ENCODE data around the gene TMA7B. TPM values are rescaled to one million over a fixed set of nuclear protein-coding genes. Genes with fewer than 3 reads are reported as not detected.

TMA7B gene
- total RNA-seq, 1 donor from 2014 or later: 0.24 TPM

DNA sequence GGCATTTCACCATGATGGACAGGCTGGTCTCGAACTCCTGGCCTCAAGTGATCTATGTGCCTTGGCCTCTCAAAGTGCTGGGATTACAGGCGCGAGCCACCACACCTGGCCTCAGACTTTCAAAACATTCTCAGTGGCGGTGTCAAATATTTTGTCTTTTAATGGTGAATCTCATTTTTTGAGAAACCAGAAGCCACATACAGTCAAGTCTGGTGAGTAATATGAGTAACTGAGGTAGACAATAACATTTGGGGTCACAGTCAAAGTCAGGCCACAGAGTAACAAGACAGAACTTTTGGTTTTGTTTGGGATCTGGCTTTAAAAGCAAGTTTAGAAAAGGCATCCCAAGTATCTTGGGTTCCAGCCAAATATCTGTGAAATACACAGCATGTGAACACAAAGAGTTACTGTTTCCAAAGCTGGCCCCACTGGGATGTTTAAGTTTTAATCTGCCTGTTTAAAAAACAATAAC, 5.6 kb upstream of the TMA7B start:
- no peak for ATAC-seq

DNA sequence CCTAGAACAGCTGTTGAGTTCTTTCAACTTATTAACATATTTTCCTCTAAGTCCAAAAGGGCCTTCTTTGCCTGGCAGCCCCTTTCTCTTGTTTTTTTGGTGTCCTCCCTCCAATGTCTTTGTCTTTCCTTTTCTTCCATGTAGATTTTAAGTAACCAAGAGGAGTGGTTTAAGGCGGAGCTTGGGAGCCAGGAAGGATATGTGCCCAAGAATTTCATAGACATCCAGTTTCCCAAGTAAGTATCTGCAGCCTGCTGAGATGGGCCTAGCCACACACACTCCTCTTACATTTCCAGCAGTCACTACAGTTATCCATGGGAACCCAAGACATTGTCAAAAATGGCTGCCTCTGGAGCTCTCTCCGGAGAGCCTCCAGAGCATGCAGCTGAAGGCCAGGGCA, 4.5 kb upstream of the TMA7B start:
- ATAC-seq: no peak

DNA sequence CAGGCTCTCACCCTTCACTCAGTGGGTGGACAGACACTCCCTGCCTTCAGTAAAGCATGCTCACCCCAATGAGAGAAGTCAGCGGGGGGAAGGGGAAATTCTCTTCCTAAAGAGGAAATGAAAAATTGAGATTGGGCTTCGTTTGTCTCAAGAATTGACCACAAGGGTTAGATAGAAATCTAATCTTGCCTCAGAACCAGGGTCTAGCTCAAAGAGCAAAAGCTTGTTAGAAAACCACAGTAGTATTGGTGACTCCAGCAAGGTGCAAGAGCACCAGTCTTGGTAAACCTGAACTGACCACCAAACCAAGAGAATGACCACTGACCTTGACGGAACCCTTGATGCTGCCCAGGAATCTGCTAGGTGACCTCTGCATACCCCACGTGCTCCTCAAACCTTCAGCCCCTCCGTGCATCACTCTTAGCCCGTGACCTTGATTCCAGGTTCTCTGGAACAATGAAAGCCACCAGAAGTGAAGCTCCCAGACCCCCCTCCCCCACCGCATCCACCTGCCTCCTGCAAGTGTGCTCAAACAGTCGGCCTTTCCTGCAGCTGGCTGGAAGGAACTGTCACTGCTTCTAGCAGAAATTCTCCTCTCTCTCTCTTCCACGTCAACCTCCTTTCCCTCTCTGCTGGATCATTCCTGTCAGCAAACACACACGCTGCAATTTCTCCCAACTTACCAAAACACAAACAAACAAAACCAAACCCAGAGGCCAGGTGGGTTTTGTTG, 3.1 kb upstream of the TMA7B start:
- no peak for ATAC-seq

DNA sequence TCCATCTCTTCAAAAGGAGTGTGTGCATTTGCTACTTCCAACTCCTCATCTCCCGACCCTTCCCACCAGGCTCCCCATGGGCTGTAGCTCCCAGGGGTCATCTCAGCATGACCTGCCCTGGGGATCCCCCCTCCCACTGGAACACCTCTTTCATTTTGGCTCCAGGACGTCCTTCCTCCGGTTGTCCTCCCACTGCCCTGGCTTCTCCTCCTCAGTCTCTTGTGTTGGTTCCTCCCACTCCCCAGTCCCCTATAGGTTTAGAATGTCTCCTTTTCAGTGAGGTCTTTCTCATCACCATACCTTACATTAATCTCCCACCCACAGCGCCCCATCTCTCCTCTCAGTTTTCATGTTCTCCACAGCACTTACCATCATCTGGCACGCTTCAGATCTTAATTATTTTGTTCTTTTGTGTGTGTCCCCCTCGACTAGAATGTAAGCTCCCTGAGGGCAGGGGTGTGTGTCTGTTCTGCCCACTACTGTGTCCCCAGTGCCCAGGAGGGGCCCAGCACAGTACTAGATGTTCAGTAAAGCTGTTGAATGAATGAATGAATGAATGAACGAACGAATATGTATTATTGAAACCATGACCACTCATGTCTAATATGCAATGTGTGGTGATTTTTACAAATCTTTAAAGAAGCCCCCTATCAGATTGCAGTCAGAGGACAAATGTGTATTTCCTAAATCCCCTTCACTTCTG, 2.0 kb upstream of the TMA7B start:
- no peak for ATAC-seq

DNA sequence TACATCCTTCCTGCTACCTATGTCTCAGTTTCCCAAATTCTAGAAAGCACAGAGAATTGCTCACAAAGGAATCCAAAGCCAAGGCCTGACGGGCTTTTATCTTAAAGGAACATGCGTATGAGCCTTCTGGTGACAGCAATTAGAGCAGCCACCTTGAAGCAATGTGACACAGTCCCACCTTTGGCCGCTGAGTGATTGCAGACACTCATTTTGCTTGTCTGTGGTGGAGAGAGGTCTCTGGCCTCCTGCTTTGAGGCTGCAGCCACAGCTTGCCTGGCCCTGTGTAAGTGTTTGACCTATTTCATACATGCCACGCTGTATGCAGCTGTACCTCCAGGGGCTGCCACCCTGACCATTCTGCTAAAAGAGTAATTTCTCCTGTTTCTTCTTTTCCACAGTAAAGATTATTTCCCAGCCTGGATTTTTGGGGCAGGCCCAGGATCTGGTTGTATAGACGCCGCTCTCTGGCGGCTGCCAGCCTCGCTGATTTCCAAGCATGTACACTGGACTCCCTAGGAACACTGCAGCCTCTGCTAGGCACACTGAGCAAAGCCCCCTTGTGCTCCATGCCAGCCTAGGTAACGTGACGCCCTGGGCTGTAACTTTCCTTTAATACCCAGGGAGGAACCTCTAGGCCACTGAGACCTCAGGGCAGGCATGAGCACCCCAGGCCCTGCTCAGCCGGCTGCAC, 1.1 kb upstream of the TMA7B start:
- ATAC-seq: no peak

DNA sequence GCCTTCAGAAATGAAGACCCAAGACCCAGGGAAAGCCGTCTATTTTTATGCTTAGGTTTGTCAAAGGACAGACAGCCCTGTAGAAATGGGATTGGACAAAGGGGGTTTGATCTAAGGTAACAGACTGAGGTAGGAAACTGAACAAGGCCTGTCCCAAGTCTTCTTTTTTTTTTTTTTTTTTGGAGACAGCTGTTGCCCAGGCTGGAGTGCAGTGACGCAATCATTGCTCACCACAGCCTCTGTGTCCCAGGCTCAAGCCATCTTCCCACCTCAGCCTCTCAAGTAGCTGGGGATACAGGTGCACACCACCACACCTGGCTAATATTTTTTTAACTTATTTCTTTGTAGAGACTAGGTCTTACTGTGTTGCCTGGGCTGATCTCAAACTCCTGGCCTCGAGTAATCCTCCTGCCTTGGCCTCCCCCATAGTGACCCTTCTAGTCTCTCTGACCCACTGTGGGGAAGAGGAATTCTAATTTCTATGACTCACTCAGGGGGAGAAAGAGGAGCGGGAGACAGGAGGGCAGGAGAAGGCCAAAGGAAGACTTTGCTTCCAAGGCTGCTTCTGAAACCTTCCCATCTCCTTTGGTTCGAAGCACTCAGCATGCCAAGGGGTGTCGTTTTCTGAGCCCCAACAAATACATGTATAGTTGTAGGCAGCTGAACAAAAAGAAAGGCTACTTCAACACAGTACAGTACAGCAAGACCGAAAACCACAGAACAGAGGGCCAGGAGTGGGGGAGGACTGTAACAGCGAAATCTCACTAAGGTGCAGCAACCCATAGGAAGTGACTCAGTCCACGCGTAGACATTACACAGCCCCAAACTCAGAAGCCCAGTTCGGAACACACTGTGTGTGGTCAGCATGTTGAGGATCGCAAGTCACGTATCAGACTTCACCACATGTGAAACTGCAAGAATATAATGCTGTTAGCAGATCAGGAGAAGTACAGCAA, 872 bp downstream of the TMA7B start:
- peak; percentile 32 for ATAC-seq

DNA sequence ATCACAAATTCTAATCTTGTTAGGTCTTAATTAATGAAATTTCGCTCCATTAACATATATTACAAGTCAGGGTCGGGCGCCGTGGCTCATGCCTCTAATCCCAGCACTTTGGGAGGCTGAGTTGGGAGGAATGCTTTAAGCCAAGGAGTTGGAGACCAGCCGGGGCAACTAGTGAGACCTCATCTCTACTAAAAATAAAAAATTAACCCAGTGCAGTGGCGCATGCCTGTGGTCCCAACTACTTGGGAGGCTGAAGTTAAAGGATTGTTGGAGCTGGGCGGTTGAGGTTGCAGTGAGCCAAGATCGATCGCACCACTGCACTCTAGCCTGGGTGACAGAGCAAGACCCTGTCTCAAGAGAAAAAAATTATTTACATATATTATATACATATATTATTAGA, 1.9 kb downstream of the TMA7B start:
- ATAC-seq: no peak

DNA sequence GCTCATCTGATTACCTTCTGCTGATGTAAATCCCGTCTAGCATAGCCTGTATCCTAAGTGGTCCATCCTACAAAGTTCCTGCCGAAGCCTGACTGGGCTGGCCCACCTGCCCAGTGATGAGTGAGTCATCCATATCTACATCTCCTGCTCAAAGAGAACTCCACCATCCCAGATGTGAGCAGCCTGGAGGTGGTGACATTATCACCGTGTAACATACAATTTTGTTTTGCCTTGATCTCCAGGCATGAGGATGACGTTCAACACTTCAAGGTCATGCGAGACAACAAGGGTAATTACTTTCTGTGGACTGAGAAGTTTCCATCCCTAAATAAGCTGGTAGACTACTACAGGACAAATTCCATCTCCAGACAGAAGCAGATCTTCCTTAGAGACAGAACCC, 5.6 kb downstream of the TMA7B start:
- no peak for ATAC-seq

DNA sequence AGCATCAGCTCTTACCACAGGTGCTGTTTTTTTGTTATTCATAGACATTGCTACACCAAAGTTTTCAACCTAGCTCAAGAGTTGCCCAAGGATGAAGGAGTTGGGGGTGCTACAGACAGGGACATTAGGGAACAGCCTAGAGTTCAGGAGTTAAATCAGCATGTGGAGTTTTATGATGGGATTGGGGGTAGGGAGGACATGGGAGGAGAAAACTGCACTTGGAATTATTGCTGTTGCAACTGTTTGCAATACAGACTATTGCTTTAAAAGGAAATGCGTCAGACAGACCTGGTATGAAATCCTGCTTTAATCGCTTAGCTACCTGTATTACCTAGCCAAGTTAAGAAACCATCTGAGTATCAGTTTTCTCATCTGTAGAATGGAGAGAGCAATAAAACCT, 6.3 kb downstream of the TMA7B start:
- peak; percentile 14 for ATAC-seq

DNA sequence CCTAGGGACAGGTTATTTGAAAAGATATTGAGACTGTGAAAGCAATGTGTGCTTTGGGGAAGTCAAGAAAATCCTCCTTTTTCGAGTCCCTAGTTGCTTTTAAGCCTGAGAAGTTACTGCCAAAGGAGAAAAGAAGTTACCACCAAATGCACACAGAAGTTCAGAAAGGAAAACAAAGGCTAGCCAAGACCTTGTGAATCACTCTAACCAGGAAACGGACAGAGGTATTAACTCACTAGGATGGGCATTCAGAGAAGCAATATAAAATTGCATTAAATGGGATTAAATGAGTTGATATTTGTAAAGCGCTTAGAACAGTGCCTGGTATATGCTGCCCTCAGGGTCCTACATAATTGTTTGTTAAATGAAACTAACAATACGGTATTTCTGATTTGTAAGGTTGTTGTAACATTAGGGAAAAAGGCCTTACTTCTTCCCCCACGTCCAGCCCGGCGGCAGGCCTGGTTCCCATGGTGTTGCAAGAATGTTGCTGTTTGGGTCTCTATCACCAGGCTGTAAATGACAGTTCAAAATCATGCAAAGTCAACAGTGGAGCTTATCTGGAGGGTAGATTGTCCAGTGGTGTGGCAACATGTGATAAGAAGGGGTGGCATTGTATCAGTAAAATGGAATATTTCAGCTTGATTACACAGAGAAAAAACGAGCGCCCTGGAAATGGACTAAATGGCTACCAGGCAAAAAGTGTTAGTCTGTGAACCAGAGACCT, 7.1 kb downstream of the TMA7B start:
- ATAC-seq: peak; percentile 80

DNA sequence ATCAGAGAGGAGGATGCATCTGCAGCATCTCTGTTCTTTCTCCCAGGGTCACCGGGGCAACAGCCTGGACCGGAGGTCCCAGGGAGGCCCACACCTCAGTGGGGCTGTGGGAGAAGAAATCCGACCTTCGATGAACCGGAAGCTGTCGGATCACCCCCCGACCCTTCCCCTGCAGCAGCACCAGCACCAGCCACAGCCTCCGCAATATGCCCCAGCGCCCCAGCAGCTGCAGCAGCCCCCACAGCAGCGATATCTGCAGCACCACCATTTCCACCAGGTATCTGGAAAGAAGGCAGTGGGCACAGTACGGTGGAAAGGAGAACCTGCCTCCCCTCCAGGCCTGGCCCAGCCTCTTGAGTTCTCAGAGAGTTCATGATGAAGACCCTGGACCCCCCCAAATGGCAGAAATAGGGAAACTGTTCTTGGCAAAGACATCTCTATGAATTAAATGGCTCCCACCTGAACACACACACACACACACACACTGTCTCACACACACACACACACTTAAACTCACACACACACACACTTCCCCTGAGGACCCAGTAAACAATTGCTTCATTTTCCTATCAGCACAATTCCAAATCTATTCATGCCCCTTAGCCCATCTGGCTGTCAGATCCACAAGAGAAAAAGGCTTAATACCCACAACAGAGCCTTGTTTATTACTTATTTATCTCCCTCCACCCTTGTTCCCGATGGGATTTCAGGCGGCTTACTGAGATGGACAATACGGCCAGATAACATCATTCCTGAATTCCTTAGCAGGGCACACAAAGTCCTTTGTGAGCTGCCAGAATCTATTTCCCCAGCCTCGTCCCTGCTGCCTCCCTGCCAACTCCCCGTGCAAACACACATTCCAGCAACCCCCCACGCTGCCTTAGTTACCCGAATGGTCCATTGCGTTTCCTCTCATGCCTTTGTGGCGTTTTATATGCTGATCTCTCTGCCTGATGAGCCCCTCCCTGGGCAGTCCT, 8.1 kb downstream of the TMA7B start:
- ATAC-seq: no peak

DNA sequence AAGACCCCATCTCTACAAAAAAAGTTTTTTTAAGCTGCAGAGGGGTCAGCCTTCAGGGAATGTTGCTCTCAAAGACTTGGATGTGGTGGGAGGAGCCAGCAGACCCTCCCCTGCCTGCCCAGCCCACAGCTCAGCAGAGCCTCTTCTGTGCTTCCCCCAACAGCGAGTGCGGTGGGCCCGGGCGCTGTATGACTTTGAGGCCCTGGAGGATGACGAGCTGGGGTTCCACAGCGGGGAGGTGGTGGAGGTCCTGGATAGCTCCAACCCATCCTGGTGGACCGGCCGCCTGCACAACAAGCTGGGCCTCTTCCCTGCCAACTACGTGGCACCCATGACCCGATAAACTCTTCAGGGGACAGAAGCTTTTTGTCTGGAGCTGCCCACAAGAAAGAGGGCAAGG, 10.5 kb downstream of the TMA7B start:
- no peak for ATAC-seq

DNA sequence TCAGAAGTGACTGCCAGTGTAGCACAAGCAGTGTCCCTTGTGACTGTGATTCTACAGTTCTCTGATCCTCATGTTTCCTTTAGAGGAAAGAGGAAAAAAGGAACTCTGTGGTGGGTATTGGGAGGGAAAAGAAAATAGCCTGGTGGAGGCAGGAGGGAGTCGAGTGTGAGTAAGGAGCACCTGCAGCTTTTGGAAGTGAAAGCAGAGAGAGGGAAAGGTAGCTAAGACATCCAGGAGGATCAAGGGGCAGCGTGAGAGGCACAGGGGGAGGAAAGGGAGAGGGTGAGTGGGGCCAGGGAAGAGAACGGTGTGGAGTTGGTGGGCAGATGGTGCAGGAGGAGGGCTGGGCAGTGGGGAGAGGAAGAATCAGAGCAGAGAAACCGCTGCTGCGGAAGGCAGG, 12.4 kb downstream of the TMA7B start:
- ATAC-seq: no peak

DNA sequence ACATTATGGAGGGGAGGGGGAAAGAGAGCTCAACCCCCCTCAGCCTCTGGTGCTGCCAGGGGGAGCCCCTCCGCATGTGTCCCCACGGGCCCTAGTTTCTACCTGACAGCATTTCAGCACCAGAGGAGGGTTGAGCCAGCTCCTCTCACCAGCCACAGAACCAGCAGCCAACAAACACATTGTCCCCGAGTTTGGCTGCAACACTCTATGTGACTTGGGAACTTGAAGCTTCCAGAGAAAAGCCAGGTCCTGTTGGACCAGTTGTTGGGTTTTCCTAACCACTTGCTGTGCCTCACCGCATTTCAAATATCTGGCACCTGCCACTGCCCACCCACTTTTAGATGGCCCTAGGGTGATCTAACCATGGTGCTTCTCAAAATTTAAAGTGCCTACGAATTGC, 13.5 kb downstream of the TMA7B start:
- ATAC-seq: no peak

DNA sequence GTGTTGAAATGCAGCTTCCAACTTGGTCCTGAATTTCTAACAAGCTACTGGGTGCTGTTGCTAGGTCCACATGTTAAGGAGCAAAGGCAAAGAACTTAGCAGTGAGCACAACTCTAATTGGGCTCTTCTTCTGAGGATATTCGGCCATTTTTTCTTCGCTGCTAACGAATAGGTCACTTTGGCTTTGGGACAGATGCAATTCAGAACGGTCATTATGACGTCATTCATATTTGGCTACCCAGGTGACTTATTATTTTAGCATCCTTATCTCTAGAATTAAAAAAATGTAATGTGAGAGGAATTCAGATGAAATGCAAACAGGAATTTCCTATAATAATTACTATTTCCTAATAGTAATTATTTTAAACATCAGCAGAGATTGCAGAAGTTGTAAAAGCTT, 13.9 kb downstream of the TMA7B start:
- no peak for ATAC-seq

DNA sequence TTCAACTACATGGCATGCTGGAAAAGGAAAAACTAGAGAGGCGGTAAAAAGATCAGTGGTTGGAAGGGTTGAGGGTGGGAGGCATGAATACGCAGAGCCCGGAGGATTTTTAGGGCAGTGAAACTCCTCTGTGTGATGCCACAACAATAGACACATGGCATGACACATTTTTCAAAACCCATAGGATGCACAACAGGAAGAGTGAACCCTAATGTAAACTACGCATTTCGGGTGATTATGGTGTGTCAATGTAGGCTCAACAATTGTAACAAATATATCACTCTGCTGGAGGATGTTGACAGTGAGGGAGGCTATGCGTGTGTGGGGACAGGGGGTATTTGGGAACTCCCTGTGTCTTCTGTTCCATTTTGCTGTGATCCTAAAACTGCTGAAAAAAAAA, 18.9 kb downstream of the TMA7B start:
- no peak for ATAC-seq

DNA sequence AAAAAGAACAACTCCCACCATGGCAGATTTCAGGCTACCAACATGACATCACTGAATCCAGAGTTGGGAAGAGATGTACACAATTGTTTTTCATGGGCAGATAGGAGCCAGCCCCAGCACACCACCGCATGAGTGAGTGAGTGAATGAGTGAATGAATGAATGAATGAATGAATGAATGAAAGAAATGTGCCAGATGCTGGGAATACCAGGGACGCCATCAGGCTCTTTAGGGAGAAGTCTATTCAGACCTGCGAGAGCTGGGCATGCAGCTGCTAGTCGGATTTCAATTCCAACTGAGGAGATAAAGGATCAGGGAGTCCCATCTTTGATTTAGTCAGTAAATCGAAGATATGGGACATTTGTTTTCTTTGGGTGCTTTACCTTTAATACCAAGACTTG, 19.3 kb downstream of the TMA7B start:
- ATAC-seq: no peak

DNA sequence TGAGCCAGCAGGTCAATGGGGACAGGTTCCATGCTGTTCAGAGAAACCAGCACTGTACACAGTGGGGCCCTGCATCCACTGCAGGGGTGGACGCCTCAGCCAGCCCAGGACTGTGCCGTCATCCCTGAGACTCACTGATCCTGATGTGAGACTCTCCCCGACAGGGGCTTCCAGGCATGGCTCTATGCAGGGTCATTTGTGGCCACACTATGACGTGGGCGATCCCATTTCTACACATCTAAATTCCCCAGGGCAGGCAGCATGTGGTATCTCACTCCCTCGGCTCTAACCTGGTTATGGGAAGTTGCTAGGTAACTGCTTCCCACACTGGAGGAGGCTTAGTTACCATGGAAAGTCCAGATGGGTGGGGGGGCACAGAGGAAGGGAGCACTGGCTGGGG, 20.4 kb downstream of the TMA7B start:
- ATAC-seq: no peak

DNA sequence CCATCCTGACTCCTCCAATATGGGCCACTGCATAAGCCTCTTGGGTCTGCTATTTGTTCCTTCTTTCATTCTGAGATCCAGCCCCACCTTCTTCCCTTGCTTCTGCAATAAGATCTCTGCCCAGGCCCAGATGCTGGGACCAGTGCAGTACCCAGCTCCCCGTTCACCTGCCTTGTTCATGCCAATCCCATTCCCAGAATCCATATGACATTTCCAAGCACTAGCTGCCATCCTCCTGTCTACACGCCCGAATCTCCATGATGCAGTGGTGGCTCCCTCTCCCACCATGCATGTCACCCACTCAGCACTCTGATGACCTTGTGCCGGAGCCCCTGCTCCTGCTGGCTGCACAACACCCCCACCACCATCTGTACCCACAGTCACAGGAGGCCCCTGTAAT, 23.1 kb downstream of the TMA7B start:
- no peak for ATAC-seq

DNA sequence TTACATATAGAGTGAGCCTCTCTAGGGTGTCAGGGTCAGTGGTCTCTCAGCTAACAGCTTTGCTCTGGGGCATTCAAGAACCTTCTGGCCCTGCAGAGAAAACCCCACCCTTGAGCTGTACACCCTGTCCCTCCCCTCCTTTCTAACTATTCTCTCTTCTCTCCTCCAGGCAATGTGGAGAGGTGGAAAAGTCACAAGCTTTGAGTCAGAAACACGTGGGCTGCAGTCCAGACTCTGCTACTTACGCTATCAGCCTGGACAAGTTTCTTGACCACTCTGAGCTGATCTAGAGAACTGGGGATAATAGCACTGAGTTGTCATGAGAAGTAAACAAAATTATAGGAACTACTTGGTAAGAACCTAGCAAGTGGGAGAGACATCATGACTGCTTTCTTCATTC, 23.8 kb downstream of the TMA7B start:
- ATAC-seq: peak; percentile 28

DNA sequence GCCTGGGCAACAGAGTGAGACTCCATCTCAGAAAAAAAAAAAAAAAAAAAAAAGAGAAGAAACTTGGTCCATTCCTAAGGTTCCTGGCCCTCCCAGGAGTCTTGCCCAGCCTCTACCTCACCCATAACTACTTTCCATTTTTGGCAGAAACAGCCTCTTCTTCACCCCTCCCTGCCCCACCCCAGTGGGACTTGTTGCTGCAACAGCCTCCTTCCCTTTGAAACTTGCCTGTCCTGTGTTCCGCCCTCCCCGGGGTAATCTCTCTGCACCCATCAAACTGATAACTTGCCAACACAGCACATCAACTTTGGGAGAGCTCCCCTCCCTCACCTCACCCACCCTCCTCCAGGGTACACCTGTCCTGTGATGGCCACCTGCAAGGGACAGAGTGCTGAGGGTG, 24.5 kb downstream of the TMA7B start:
- ATAC-seq: peak; percentile 78

Measured in esophagus mucosa (tissue), 1 donor.